H54 (cell line): ENCODE data around the gene CKS1B.

Source experiments
- DNase-seq: peaks from one replicate; pipeline ENCODE4 v3.0.0; 2011; ENCODE audit warnings: low spot score, mixed read lengths; ENCODE audit not compliant: insufficient read length
- FAIRE-seq: peaks from 3 replicates; lab custom pipeline; 2011; peaks lifted over from hg19 to GRCh38; lab: Jason Lieb, UNC
- POLR2A ChIP-seq: IDR thresholded peaks from 2 replicates; pipeline ENCODE4 v1.6.1; 2011; ENCODE audit warnings: low read depth, mild to moderate bottlenecking, low read length

The CKS1B gene

DNA sequence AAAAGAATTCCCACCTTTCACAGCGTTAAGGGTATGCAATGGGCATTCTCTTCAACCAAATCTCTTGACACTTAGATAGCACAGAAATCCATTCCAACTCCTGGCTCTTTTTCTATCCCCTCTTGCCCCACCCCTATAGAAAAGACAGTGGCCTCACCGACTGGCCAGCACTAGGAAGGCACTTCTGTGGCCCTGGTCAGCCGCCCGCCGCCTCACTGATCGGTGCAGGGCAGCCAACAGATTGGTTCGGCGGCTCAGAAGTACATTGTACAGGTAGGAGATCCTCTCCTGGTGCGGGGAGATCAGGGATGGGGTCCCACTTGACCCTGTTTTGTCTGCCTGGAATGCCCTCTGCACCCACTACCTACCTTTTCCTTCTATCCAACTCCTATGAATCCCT lies 49.8 kb downstream of the CKS1B start:
- FAIRE-seq (no peak), DNase-seq (no peak)
- no peak for TF ChIP-seq POLR2A

GRCh38 chr1:155026154-155026553 lies 51.7 kb downstream of the CKS1B start:
- no peak for DNase-seq
- no peak for FAIRE-seq
- TF ChIP-seq POLR2A: no peak

GRCh38 chr1:155026588-155026987 lies 52.1 kb downstream of the CKS1B start:
- no peak for FAIRE-seq
- TF ChIP-seq POLR2A: no peak
- peak; percentile 82 for DNase-seq
